H1 (cell line): ENCODE measurements around the gene CREB1. TPM values are rescaled to one million over a fixed set of nuclear protein-coding genes. Genes with fewer than 3 reads are reported as not detected.

Source experiments
- CBX8 ChIP-seq: fragments of 300-800, 300-1000 bp; sonication (generic); IDR thresholded peaks from 2 replicates; pipeline ENCODE4 v1.7.1; 2016; ENCODE audit warnings: low read depth, low read length, borderline replicate concordance
- CHD7 ChIP-seq: fragments of 300-600 bp; sonication (generic); IDR thresholded peaks from 2 replicates; pipeline ENCODE4 v1.7.1; 2012; ENCODE audit warnings: low read length, moderate library complexity, mild to moderate bottlenecking, inconsistent platforms; ENCODE audit not compliant: insufficient replicate concordance
- CTBP2 ChIP-seq: IDR thresholded peaks from 2 replicates; pipeline ENCODE4 v1.7.0; 2011; ENCODE audit warnings: borderline replicate concordance, mild to moderate bottlenecking, moderate library complexity, mixed read lengths, low read length; ENCODE audit not compliant: insufficient read depth, insufficient read length
- KDM1A ChIP-seq: fragments of 200-600, 300-600 bp; sonication (generic); IDR thresholded peaks from 2 replicates; pipeline ENCODE4 v1.7.1; 2016; ENCODE audit warnings: mild to moderate bottlenecking, low read length, borderline replicate concordance
- KDM4A ChIP-seq: IDR thresholded peaks from one replicate; pipeline ENCODE4 v1.7.1; 2012; ENCODE audit warnings: low read depth, mild to moderate bottlenecking, moderate library complexity, low read length, inconsistent platforms; ENCODE audit not compliant: severe bottlenecking
- RFX5 ChIP-seq: IDR thresholded peaks from 2 replicates; pipeline ENCODE4 v1.6.1; 2011; ENCODE audit warnings: low read depth, low read length, improper control_type of control experiment, borderline replicate concordance
- polyA plus RNA-seq, 7 experiments: library from polyadenylated mRNA; depleted of rRNA in 3 of 7; stranded (reverse) in 5 of 7; unstranded in 2 of 7; fragments of >200 nt in 5 of 7; fragments of 200-250 nt in 2 of 7; gene quantifications; 1 replicate in 5 of 7; 2 replicates in 1 of 7; 4 replicates in 1 of 7; pipeline versions ENCODE4 v1.2.1 to v1.2.3, GENCODE V29; 2011 to 2013; ENCODE audit warnings: missing spikeins in 2 of 7, mixed read lengths in 2 of 7
- total RNA-seq: library from RNA; stranded (reverse); fragmentation: NEBNext Ultra II Directional; extraction: Animal tissue kit (Norgen Biotek cat#: 25700); gene quantifications from 2 replicates; pipeline ENCODE4 v1.2.1, GENCODE V29; 2021

Gene CREB1
- total and polyA plus RNA-seq, 2 of the 8 experiments (the other 6 are each of a cell fraction or from before 2014, with no cell fraction given), result 46.3 to 99.0 TPM

GRCh38 chr2:207541933-207542332 is 12.2 kb downstream of the CREB1 start (continued):
- TF ChIP-seq CHD7 (no peak), CBX8 (no peak), KDM1A (no peak), RFX5 (no peak), CTBP2 (no peak), KDM4A (no peak)
